ENCODE measurements around the gene D2HGDH. TPM values are rescaled to one million over a fixed set of nuclear protein-coding genes. Genes with fewer than 3 reads are reported as not detected.
A peak's percentile ranks its signal among the peaks of the same experiment; 100 is the strongest.

D2HGDH gene
- total and polyA plus RNA-seq, 2 of the 13 experiments (the other 11 are each of a cell fraction or from before 2014, with no cell fraction given) = 19.2 to 20.3 TPM

- Histone ChIP-seq H3K79me2 (ENCODE audit: insufficient read depth, low read length) (peaks cover 52% of the 10 kb centered on the region), H3K9ac (ENCODE audit: insufficient read depth, low read depth, low read length) (peak overlapping the region; percentile 90), H3K9me3 (ENCODE audit: low read length) (no peaks in the 10 kb centered on the region), H3K27me3 (ENCODE audit: control insufficient read depth in 1 of 2, insufficient read depth in 2 of 2, low read length in 2 of 2) (no peaks in the 10 kb centered on the region; a peak in 1 of 5 replicates), H4K20me1 (ENCODE audit: insufficient read depth, low read length) (peaks cover 10% of the 10 kb centered on the region; the same call in 1 of the 2 replicates), H3K4me1 (ENCODE audit: insufficient read depth, low read length) (peaks cover 36% of the 10 kb centered on the region), H3K27ac (ENCODE audit: extremely low read length, insufficient read depth, low read length) (peak overlapping the region; percentile 84), H3K4me2 (ENCODE audit: low read depth, low read length) (peak overlapping the region; percentile 88), H2AFZ (ENCODE audit: low read length) (no peak overlapping the region), H3K36me3 (replicated peaks in 1 of 2; ENCODE audit: control insufficient read depth in 1 of 2, insufficient read depth in 2 of 2, low read length in 2 of 2) (peaks cover 0 to 6% of the 10 kb centered on the region in 2 experiments; a peak in 3 of 5 replicates), H3K4me3 (replicated peaks in 1 of 3; ENCODE audit: insufficient read depth in 1 of 3, low read depth in 2 of 3, low read length in 3 of 3) (peak overlapping the region; percentile 73 to 85 (median 81))
- in situ Hi-C loops (cut with HindIII; ENCODE audit: extremely low pct_ligation_motif_present, low pct_unique_long_range_greater_than_20kb) (no loop called here), intact Hi-C loops (cut with micrococcal nuclease; ENCODE audit: unreplicated experiment) (no loop called here)
- DNase-seq (ENCODE audit: low spot score) (no peak), ATAC-seq (no peak), FAIRE-seq (no peak)
- ChIA-PET POLR2A (interaction anchor here (0.7 to 4.2 kb wide), 7 partner anchors 24 to 124 kb away, joined by 3 to 218 read pairs (median 12); partner anchors contain the start of genes D2HGDH, DTYMK, GAL3ST2 and ING5), CTCF (ENCODE audit: low intra/inter-chr PET ratio, low total read pairs) (no interaction called here)
- BruUV-seq (replicated peaks) = no TSS peak
- WGBS (ENCODE audit: low lambda C conversion rate) = 58% methylated on average over 22 of the region's 28 CpGs
- no peak for TF ChIP-seq GTF2F1 (IDR thresholded peaks at IDR 0.05; ENCODE audit: low read length)
- no peak for TF ChIP-seq KLF9 (CRISPR knock-in tag; IDR thresholded peaks at IDR 0.05; ENCODE audit: low read depth)
- peak in 1 of 2 experiments; percentile 41; a peak in 1 of 4 replicates for TF ChIP-seq HMGXB4 (CRISPR knock-in tag; IDR thresholded peaks at IDR 0.05; ENCODE audit: borderline replicate concordance in 1 of 2, low read depth in 1 of 2)
- TF ChIP-seq PRPF4 (IDR thresholded peaks at IDR 0.05; ENCODE audit: low read depth, low read length, poor library complexity, severe bottlenecking) = no peak
- TF ChIP-seq MTERF4 (CRISPR knock-in tag; IDR thresholded peaks at IDR 0.05) = 0 out of 2 replicates have a peak, but pooled peaks have one; percentile 55
- no peak for TF ChIP-seq MAFF (IDR thresholded peaks at IDR 0.05; ENCODE audit: low read depth, low read length)
- TF ChIP-seq RAD51 (IDR thresholded peaks at IDR 0.05; ENCODE audit: borderline replicate concordance) = peak; percentile 68; the same call in 1 of the 2 replicates
- TF ChIP-seq, protein P1, sequence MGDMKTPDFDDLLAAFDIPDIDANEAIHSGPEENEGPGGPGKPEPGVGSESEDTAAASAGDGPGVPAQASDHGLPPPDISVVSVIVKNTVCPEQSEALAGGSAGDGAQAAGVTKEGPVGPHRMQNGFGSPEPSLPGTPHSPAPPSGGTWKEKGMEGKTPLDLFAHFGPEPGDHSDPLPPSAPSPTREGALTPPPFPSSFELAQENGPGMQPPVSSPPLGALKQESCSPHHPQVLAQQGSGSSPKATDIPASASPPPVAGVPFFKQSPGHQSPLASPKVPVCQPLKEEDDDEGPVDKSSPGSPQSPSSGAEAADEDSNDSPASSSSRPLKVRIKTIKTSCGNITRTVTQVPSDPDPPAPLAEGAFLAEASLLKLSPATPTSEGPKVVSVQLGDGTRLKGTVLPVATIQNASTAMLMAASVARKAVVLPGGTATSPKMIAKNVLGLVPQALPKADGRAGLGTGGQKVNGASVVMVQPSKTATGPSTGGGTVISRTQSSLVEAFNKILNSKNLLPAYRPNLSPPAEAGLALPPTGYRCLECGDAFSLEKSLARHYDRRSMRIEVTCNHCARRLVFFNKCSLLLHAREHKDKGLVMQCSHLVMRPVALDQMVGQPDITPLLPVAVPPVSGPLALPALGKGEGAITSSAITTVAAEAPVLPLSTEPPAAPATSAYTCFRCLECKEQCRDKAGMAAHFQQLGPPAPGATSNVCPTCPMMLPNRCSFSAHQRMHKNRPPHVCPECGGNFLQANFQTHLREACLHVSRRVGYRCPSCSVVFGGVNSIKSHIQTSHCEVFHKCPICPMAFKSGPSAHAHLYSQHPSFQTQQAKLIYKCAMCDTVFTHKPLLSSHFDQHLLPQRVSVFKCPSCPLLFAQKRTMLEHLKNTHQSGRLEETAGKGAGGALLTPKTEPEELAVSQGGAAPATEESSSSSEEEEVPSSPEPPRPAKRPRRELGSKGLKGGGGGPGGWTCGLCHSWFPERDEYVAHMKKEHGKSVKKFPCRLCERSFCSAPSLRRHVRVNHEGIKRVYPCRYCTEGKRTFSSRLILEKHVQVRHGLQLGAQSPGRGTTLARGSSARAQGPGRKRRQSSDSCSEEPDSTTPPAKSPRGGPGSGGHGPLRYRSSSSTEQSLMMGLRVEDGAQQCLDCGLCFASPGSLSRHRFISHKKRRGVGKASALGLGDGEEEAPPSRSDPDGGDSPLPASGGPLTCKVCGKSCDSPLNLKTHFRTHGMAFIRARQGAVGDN (CRISPR knock-in tag; IDR thresholded peaks at IDR 0.05) = peak; percentile 5
- TF ChIP-seq KDM5B (CRISPR knock-in tag; IDR thresholded peaks at IDR 0.05; ENCODE audit: borderline replicate concordance) = peak; percentile 51; the same call in 1 of the 2 replicates
- TF ChIP-seq, protein P2, sequence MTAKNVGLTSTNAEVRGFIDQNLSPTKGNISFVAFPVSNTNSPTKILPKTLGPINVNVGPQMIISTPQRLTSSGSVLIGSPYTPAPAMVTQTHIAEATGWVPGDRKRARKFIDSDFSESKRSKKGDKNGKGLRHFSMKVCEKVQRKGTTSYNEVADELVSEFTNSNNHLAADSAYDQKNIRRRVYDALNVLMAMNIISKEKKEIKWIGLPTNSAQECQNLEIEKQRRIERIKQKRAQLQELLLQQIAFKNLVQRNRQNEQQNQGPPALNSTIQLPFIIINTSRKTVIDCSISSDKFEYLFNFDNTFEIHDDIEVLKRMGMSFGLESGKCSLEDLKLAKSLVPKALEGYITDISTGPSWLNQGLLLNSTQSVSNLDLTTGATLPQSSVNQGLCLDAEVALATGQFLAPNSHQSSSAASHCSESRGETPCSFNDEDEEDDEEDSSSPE (CRISPR knock-in tag; IDR thresholded peaks at IDR 0.05) = no peak
- TF ChIP-seq PATZ1 (CRISPR knock-in tag; IDR thresholded peaks at IDR 0.05) = peak; percentile 50
These were observed 76.1 kb downstream of the D2HGDH start for GRCh38 chr2:241810307-241811200.

Data from HepG2 (cell line).